HG03457 (cell line): Measurements from ENCODE around the gene NXPE3.
A peak's percentile ranks its signal among the peaks of the same experiment; 100 is the strongest.

ENCODE experiments used
- ATAC-seq: cut with Tn5 transposase; IDR thresholded peaks from one replicate; pipeline ENCODE4 v1.9.1; 2021; ENCODE audit warnings: moderate number of reproducible peaks; ENCODE audit not compliant: unreplicated experiment

The NXPE3 gene

DNA sequence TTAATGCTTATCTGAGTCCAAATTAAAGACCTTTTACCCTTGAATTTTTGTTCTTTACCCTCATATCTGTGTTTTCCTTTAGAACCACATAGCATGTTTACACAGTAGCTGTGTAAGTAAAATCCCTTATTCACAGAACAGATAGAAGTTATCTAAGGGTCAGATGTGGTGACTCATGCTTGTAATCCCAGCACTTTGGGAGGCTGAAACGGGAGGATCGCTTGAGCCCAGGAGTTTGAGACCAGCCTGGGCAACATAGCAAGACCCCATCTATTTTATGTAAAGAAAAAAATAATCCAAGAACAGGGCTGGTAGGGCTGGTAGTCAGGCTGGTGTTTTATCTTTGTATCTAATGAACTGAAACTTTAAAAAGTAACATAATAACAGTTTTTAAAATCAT is 23.2 kb downstream of the NXPE3 start:
- ATAC-seq: no peak

DNA sequence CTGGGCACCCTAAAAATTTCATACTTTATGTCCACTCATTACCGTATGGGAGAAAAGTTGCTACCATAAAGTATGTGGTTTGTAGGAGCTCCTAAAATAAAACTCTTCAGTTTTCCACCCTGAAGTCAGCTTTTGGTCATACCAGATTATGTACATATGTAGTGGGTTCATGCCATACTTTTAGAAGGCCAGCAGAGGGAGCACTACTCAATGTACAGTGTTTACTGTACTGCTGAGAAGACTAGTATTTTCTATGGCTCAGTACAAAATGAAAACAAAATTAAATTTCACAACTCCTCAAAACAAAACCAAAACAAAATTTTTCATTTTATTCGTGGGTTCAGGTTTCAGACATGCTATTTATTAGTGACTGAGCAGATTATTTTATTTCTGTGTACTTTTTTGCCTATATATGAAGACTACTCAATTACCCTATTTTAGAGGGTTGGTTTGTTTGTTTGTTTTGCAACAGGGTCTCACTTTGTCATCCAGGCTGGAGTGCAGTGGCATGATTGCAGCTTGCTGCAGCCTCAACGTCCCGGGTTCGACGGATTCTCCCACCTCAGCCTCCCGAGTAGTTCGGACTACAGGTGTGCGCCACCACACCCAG is 24.3 kb downstream of the NXPE3 start:
- ATAC-seq: peak; percentile 87

DNA sequence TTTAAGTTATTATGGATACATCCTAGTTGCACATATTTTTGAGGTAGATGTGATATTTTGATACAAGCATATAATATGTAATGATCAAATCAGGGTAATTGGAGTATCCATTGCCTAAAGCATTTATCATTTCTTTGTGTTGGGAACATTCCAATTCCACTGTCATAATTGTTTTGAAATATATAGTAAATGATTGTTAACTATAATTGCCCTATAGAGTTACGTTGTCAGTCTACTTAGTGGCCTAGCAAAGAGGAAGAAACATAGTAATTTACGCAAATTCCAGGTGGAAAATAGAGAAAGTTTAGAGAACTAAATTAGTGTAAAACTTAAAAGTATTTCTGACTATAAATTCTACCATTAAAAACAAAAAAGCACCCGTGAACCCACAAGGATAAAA is 24.9 kb downstream of the NXPE3 start:
- no peak for ATAC-seq

DNA sequence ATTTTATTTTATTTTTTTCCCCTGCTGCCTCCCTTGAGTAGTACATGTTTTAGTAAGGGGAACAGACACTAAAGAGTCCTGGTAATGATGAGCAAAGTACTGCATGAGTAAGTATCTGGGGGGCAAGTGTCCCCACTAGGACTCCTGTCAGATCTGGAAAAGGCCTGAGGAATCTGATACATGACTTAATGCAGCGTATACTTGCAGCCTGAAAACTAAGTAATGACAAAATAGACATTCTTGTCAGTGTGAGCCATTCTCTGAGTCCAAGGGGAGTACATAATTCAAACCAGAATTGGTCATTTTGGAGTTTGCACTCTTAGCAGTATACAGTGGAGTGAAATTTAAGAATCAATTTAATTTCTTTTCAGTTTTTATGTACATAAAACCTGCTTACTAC is 27.5 kb downstream of the NXPE3 start:
- ATAC-seq: no peak

DNA sequence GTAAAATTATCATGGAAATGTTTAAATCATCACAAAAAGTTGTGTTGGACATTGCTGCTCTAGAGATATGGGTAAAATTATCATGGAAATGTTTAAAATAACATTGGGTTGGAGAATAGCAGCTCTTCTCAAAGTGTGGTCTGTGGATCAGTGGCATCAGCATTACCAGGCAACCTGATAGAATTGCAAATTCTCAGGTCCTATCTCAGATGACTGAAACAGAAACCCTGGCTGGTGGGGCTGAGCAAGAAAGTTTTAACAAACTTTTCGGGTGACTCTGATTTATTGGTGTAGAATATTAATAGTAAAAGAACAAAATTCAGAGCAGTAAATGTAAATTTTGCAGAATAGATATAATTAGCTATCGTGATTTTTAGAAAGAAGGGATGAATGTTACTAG is 28.9 kb downstream of the NXPE3 start:
- ATAC-seq: no peak

DNA sequence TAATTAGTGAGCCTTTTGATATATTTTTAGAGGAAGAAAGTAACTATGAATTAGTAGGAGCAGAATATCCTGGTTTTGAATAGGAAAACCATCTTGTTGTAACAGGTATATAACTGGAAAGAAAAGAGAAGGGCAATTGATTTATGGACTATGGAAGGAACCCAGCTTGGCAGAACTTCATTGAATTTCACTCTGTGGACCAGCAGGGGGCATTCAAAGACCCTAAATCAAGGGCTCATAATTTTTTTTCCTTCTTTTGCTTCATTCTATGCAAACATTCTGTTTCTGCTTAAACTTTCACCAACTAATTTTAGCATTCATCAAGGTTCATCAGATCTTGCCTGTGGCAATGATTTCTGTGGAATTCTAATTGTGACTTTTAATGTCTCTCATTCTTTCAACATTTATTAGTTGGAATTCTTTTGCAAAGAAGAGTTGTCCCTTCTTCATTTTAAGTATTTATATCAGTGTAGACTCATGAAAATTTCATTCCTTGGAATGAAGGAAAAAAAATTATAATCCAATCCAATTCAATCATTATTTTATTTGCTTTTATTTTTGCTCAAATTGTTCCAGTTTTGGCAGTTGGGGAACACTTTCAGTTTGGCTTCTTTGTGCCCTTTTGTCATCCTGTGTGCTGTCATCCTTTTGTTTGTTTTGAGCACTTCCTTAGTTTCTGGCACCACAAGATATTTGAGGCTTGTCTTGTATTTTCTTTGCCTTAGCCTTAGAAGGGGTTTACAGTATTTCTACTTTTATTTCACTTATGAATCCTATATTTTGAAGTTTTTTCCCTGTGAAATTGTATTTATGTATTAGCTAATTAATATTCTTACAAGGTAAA is 30.4 kb downstream of the NXPE3 start:
- ATAC-seq: no peak

DNA sequence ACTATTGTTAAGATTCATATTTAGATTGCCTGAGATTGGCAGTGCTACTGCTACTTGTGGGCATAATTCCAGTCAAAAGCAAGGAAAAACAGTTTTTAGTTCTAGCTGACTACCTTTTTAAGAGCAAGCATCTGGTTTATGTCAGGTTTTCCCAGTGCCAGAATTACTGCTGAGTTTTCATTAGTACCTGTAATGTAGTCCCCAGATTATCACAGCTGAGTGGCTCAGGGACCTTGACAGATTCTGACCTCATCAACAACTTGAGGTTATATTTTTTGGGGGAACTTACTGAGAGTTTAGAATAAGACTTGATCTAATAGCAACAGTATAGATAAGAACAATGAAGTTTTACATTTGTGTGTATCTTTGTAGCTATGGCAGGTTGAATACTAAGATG is 31.0 kb downstream of the NXPE3 start:
- no peak for ATAC-seq

DNA sequence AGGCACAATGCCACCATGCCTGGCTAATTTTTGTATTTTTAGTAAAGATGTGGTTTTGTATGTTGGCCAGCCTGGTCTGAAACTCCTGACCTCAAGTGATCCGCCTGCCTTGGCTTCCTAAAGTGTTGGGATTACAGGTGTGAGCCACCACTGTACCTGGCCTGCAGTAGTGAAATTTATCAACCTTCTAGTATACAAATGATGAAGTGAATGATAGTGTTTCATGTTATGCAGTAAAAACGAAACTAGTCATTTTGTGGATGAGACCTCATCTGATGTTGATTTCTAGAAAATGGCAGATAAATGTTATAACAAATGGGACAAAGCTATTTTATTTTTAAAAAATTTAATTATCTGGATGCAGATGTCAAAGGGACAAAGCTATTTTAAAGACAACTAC is 32.9 kb downstream of the NXPE3 start:
- no peak for ATAC-seq

DNA sequence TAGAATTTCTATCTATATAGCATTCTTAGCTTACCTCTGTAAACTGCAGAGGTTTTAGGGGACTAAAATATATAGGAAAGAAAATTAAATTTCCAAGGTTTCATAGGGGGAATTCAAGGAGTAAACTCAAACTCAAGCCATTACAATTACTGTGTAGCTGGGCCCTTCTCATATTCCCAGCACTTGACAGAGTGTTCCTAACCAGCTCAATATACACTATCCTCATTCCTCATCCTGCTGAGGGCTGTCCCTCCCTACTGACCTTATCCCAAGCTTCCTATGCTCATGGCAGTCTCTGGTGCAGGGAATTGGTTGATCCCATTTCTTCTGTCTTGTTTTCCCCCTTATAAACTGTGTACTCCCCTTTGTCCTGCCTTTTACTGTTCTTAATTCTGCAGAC is 33.9 kb downstream of the NXPE3 start:
- no peak for ATAC-seq

DNA sequence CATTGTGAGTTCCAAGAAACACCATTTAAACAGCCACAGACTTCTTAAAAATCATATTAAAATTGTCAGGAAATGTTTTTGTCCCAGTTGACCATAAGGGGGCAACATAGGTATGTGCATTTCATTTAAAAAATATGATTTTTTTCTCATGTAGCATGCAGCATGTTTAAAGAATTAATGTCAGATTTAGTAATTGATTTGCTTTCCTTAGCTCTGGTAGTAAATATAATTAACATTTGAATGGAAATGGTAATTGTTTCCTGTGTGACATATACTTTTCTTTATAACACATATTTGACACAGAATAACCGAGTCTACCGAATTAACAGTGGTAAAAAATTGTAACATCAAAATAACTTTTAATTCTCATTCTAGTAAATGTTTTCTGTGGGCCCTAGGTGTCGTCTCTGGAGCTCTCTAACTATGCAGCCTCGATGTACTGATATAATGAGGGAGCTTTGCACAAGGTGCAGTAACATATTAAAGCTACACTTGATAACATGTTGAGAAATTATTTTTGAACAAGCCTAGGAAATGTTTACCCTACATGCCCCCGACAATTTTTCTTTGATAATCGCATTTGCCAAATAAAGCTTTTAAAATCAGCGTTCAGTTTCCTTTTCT is 34.9 kb downstream of the NXPE3 start:
- ATAC-seq: no peak

DNA sequence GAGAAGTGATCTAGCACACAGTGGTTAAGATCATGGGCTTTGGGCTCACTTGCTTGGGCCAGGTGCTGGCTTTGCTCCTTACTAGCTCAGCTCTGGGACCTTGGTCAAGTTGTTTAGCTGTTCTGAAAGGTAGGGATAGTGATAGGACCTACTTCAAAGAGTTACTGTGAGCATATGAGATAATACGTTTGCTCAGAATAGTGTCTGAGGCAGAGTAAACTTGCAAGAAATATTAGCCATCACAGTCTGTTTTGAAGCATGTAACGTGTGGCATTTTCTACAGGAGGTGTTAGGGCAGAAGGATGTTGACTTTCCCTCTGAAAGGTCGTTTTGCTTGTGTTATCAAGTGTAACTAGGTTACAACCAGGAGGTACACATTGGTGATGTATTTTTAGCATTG is 35.8 kb downstream of the NXPE3 start:
- no peak for ATAC-seq

DNA sequence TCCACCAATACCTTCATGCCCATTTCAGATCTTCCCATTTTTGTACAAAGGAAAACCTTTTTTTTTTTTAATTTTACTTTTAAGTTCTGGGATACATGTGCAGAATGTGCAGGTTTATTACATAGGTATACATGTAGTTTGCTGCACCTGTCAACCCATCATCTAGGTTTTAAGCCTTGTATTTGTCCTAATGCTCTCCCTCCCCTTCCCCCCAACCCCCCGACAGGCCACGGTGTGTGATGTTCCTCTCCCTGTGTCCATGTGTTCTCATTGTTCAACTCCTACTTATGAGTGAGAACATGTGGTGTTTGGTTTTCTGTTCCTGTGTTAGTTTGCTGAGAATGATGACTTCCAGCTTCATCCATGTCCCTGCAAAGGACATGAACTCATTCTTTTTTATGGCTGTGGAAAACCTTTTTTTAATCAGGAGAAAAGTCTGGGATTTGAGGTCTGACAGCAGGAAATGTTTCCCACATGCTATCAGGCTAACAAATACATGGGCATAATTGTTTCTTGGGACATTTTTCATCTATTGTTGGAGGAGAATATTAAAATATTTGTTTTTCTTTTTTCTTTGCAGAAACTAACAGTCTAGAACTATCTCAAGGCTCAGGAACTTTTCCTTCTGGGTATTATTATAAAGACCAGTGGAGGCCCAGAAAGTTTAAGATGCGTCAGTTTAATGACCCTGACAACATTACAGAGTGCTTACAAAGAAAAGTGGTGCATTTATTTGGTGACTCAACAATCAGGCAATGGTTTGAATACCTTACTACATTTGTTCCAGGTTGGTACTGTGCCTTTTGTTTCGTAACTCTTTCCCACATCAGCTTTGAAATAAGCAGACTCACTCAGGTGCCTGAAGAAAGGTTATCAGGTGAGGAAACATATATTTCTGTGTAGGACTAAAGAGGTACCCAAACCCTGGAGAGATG is 37.5 kb downstream of the NXPE3 start:
- ATAC-seq: no peak

DNA sequence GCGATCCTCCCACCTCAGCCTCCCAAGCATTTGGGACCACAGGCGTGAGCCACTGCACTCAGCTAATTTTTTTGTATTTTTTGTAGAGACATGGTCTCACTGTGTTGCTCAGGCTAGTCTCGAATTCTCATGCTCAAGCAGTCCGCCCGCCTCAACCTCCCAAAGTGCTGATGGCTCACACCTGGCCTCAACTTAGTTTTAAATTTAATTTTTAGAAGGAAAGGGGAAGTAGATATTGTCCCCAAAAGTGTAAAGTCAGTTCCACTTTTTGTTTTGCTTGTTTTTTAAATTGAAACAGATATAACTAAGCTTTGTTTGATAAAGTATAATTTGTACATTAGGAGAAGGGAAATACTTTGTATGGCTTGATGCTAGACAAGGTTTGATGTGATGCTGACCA is 39.0 kb downstream of the NXPE3 start:
- no peak for ATAC-seq

DNA sequence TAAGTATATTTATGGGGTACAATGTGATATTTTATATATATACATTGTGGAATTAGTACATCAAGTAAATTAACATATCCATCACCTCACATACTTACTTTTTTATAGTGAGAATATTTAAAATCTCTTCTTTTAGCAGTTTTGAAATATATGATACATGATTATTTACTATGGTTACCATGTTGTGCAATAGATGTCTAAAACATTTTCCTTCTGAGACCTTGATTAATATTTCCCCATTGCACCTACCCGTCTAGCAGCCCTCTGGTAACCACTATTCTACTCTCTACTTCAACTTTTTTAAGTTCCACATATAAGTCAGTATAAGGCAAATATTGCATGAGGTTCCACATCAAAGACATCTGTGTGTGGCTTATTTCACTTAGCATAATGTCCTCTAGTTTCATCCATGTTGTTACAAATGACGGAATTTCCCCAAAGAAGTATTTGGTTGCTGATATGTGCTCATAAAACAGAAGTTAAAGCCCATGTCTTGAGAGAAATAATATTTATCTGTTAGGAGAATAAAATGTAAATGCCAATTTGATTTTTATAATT is 40.7 kb downstream of the NXPE3 start:
- peak; percentile 51 for ATAC-seq

DNA sequence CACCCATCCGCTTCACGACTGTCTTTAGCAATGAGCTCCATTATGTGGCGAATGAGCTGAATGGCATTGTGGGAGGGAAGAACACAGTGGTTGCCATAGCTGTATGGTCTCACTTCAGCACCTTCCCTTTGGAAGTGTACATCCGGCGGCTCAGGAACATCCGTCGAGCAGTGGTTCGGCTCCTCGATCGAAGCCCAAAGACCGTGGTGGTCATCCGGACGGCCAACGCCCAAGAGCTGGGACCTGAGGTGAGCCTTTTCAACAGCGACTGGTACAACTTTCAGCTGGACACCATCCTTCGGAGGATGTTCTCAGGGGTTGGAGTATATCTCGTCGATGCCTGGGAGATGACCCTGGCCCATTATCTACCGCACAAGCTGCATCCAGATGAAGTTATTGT is 42.5 kb downstream of the NXPE3 start:
- no peak for ATAC-seq

DNA sequence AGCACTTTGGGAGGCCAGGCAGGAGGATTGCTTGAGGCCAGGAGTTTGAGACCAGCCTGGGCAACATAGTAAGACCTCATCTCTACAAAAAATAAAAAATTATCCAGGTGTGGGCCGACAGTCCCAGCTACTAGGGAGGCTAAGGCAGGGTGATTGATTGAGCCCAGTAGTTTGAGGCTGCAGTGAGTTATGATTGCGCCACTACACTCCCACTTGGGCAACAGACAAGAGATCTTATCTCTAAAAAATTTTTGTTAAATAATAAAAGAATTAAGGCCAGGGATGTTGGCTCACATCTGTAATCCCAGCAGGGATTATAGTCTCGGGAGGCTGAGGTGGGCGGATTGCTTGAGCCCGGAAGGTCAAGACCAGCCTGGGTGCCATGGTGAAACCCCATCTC is 44.5 kb downstream of the NXPE3 start:
- ATAC-seq: no peak

DNA sequence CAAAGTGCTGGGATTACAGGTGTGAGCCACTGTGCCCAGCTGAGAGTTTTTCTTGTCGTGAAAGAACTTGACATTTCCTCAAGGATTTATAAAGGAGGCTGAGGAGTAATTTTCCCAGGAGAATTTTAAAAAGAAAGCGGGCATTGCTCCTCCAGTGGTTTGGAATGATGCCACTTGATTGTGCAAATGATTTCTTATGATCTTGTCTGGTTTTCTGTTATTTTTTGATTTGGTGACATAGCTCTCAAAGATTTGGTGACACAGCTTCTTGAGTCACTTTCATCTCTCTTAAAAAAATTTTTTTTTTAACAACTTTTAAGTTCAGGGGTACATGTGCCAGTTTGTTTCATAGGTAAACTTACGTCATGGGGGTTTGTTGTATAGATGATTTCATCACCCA is 45.7 kb downstream of the NXPE3 start:
- no peak for ATAC-seq

DNA sequence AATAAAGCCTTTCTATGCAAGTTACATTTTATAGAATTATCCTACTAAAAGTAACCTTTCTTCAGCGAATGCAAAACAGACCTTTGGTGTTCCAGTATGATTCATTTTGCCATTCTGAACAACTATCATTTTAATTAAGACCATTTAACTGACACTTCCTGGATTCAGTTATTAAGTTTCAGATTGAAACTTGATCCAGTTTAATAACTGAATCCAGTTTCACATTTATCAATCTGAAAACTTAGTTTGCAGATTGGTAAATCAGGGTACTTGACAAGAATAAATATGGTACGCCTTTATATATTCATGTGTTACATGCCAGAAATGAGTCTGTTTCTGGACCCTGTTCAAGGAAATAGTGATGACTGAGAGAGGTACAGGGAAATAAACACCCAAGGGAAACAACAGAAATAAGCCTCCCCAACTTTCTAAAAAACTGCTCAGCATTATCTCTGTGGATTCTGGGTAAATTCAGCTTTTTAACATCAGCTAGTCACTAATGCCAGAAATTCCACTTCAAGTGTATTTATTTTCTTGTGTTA is 47.0 kb downstream of the NXPE3 start:
- ATAC-seq: no peak

DNA sequence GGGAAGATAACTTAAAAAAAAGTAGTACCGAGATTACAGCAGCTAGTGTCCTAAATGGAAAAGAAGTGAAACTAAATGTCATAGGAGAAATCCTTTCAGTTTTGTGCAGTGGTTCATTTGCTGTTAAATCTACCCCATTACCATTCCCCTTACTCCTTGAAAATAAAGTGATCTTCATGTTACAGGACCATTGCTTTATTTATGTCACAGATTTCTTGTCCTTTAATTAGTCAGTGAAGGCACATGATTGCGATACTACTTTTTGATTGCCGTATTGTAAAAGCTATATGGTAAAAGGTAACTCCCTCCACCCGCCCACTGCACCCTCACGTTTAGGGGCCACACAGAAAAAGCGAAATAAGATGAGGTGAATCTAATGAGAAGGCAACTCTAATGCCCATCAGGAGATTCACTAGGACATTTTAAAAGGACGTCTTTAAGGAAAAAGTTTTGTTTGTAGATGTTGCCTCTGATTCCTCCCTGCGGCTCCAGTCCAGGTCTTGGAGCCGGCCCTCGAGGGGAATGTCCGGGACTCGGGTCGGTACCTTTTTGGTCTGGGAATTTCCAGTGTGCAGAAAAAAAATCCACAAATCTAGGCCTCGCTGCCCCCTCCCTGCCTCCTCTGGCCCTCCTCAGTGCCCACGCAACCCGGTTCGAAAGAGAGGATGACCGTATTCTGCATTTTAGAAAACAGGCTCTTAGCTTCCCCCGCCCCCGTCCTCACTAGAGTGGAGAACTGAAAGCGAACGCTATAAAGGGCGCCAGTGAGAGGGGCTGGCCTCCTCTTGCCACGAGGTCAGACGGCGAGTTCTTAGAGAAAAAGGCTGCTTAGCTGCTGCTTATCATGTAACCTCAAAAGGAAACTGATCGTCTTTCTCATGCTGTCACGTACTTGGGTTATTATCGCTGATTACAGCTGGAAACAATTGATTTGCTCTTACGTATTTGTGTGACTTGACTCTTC is 48.5 kb downstream of the NXPE3 start:
- ATAC-seq: peak; percentile 80
